ENCODE data around the gene HAUS3.

GRCh38 chr4:2256781-2257191, 14.9 kb upstream of the HAUS3 start:
- no peak for TF ChIP-seq CTCF (IDR thresholded peaks at IDR 0.05)
- TF ChIP-seq EZH2 (IDR thresholded peaks at IDR 0.05): no peak
- TF ChIP-seq EZH2phosphoT487 (IDR thresholded peaks at IDR 0.05): no peak

All from neural progenitor cell (in vitro differentiated cells).